ENCODE data around the gene PDE10A.

GRCh38 chr6:165677091-165677490 lies 14.1 kb upstream of the PDE10A start:
- TF ChIP-seq CTCF (IDR thresholded peaks at IDR 0.05) (no peak), POLR2A (IDR thresholded peaks at IDR 0.05; ENCODE audit: low read depth) (no peak), EP300 (IDR thresholded peaks at IDR 0.05) (no peak)

Measured in esophagus muscularis mucosa (tissue), 4 donors.